ENCODE results near the gene RHOJ.

DNA sequence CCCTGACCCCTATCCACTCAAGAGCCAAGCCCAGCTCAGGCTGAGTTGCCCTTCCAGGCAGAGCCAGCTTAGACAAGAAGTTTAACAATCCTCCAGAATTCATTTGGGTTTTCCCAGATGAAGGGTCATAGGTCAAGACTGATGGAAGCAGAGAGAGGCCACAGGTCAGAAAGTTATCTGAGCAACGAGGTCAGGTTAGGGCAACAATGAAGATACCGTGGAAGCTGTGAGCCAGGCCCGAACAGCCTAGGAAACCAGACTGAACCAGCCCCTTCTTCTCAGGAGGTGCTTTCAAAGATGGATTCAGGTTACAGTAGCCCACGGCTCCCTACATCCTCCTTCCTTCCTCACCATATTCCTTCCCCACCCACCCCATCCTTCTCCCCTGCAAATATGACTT, 53.1 kb downstream of the RHOJ start:
- TF ChIP-seq ESRRA (CRISPR knock-in tag; IDR thresholded peaks at IDR 0.05; ENCODE audit: low read depth) = no peak
- no peak for TF ChIP-seq CEBPB (IDR thresholded peaks at IDR 0.05; ENCODE audit: borderline replicate concordance, low read depth, low read length)
- TF ChIP-seq, protein P1, sequence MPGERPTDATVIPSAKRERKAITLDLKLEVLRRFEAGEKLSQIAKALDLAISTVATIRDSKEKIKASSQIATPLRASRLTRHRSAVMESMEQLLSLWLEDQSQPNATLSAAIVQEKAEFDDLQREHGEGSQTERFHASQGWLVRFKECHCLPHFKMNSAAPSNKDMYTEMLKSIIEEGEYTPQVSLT (CRISPR knock-in tag; IDR thresholded peaks at IDR 0.05; ENCODE audit: borderline replicate concordance, low read depth) = no peak
- TF ChIP-seq FOXK1 (CRISPR knock-in tag; IDR thresholded peaks at IDR 0.05; ENCODE audit: borderline replicate concordance, low read depth) = no peak
- TF ChIP-seq, protein P2, sequence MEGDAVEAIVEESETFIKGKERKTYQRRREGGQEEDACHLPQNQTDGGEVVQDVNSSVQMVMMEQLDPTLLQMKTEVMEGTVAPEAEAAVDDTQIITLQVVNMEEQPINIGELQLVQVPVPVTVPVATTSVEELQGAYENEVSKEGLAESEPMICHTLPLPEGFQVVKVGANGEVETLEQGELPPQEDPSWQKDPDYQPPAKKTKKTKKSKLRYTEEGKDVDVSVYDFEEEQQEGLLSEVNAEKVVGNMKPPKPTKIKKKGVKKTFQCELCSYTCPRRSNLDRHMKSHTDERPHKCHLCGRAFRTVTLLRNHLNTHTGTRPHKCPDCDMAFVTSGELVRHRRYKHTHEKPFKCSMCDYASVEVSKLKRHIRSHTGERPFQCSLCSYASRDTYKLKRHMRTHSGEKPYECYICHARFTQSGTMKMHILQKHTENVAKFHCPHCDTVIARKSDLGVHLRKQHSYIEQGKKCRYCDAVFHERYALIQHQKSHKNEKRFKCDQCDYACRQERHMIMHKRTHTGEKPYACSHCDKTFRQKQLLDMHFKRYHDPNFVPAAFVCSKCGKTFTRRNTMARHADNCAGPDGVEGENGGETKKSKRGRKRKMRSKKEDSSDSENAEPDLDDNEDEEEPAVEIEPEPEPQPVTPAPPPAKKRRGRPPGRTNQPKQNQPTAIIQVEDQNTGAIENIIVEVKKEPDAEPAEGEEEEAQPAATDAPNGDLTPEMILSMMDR (CRISPR knock-in tag; IDR thresholded peaks at IDR 0.05) = no peak
